ENCODE measurements around the gene SPHKAP.
"Not testable (repeated sequence)": the region's sequence is repeated elsewhere in the genome, so short reads cannot be mapped to it uniquely, and the experiment has no call there.

SPHKAP gene

GRCh38 chr2:228039752-228040534, 141.5 kb downstream of the SPHKAP start:
- DNase-seq (ENCODE audit: low read depth in 2 of 2), result no peak

- no peak for DNase-seq (ENCODE audit: low read depth in 2 of 2)
Measured at GRCh38 chr2:228038967-228039366, 142.5 kb downstream of the SPHKAP start.

GRCh38 chr2:228037915-228038314, 143.6 kb downstream of the SPHKAP start:
- no peak for DNase-seq (ENCODE audit: low read depth in 2 of 2)

GRCh38 chr2:228023619-228024018, 157.9 kb downstream of the SPHKAP start:
- no peak for DNase-seq (ENCODE audit: low read depth in 2 of 2)

- no peak for DNase-seq (ENCODE audit: low read depth in 2 of 2)
Measured at GRCh38 chr2:228018311-228018710, 163.2 kb downstream of the SPHKAP start.

- no peak for DNase-seq (ENCODE audit: low read depth in 2 of 2)
Measured at GRCh38 chr2:228017784-228018183, 163.7 kb downstream of the SPHKAP start.

- no peak for DNase-seq (ENCODE audit: low read depth in 2 of 2)
Measured at GRCh38 chr2:228016402-228016801, 165.1 kb downstream of the SPHKAP start.

GRCh38 chr2:228015741-228016140, 165.7 kb downstream of the SPHKAP start:
- no peak for DNase-seq (ENCODE audit: low read depth in 2 of 2)

- no peak for DNase-seq (ENCODE audit: low read depth in 2 of 2)
Measured at GRCh38 chr2:227996366-227996765, 185.1 kb downstream of the SPHKAP start.

GRCh38 chr2:227990937-227991336, 190.6 kb downstream of the SPHKAP start:
- DNase-seq (ENCODE audit: low read depth in 2 of 2), result no peak

GRCh38 chr2:227973241-227973640, 208.2 kb downstream of the SPHKAP start:
- no peak for DNase-seq (ENCODE audit: low read depth in 2 of 2)

GRCh38 chr2:227971619-227972230, 209.8 kb downstream of the SPHKAP start:
- no peak for DNase-seq (ENCODE audit: low read depth in 2 of 2)

- DNase-seq (ENCODE audit: low read depth in 2 of 2), result no peak
Measured at GRCh38 chr2:227960317-227960716, 221.2 kb downstream of the SPHKAP start.

GRCh38 chr2:227942965-227943364, 238.5 kb downstream of the SPHKAP start:
- DNase-seq (ENCODE audit: low read depth in 2 of 2), result no peak

- DNase-seq (ENCODE audit: low read depth in 2 of 2), result no peak
Measured at GRCh38 chr2:227942021-227942420, 239.5 kb downstream of the SPHKAP start.

- no peak for DNase-seq (ENCODE audit: low read depth in 2 of 2)
Measured at GRCh38 chr2:227939271-227940027, 242.0 kb downstream of the SPHKAP start.

- DNase-seq (ENCODE audit: low read depth in 2 of 2), result not testable (repeated sequence)
Measured at GRCh38 chr2:227936249-227936648, 245.2 kb downstream of the SPHKAP start.

GRCh38 chr2:227933884-227934283, 247.6 kb downstream of the SPHKAP start:
- no peak for DNase-seq (ENCODE audit: low read depth in 2 of 2)

GRCh38 chr2:227932403-227932802, 249.1 kb downstream of the SPHKAP start:
- no peak for DNase-seq (ENCODE audit: low read depth in 2 of 2)

- DNase-seq (ENCODE audit: low read depth in 2 of 2), result no peak
Measured at GRCh38 chr2:227932001-227932400, 249.5 kb downstream of the SPHKAP start.

All from stimulated activated CD4-positive, alpha-beta T cell treated with anti-CD3 and anti-CD28 coated beads, Interleukin-1b, Interleukin-23, amount 100 ng/mL, for 4 hours (primary cell).